Stimulated activated CD8-positive, alpha-beta memory T cell treated with anti-CD3 and anti-CD28 coated beads, Interleukin-7, amount 100 ng/mL, for 24 hours (primary cell): ENCODE measurements around the gene PRKD3.

ENCODE experiments used
- DNase-seq: peaks from one replicate; pipeline ENCODE4 v3.0.0-alpha.2; 2020; ENCODE audit warnings: low read depth

The PRKD3 gene

DNA sequence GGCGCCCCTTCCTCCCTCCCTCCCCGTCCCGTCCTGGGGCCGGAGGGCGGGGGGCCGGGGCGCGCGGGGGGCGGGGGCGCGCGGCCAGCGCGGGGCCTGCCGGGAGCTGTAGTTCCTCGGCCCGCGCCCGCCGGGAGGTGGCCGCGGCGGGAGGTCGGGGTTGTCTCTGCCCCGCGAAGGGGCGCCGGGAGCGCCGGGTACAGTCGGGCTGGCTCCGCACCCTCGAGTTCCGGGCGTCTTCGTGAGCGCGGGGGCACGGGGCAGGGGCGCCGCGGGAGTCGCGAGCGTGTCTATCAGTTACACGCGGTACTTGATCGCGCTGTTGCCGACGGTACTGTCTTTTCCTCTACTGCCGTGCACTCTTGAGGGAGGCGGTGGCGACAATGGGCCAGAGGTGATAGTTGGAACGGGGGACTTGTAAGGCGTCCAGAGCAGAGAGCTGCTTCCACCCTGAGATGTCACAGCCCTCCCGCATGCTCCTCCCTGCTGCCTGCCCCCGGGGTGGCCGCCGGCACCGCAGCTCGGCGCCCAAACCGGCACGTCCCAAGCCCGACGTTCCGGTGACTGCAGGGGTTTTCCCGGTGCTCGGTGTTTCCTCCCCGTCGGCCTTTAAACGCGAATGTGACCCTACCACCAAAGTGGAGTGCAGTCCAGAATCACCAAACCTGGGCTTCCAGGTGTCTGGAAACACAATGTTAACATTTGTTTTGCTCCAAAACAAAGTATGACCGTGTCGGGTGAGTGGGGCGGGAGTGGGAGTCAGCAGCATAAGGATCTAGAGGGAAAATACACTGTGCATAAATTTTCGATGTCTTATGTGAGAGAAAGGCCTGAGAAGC, at the start of gene PRKD3:
TSS of gene PRKD3 (minus strand) at position 48 of the 839 bp plus-strand sequence. CDS start 8,309 bp downstream, outside the sequence.
- DNase-seq: no peak

DNA sequence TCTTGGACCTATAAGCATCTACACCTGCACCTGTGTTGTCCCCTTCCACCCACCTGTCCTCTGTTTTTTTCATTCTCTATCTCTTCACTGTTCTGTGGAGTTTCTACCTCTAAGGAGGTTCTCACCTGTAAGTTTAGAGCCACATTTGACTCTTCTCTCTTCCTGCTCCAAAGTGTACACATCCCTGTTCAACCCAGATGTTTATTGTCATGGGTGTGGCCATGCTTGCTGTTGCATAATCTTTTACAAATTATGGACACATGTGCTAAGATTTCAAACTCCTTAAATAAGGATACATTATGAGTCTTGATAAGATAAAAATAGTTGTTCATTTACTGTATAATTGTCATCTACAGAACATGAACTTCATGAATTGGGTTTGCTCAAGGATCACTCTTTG, 47.4 kb upstream of the PRKD3 start:
- DNase-seq: no peak

DNA sequence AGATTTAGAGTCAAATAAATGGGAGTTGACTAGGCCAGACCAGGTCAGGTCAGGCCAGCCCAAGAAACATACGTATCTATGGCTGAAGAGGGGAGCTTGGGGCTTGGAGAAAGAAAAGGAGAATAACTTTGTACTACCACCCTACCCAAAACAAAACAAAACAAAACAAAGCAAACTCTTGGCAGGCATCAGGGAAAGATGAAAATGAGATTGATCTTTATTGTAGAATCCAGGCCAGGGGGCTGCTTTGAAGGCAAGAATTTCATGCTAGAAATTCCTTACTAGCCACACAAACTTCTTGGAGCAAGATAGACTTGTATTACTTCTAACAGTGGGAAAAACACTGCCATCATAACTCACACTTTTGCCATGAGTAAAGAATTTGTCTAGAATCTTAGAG, 46.0 kb upstream of the PRKD3 start:
- no peak for DNase-seq

DNA sequence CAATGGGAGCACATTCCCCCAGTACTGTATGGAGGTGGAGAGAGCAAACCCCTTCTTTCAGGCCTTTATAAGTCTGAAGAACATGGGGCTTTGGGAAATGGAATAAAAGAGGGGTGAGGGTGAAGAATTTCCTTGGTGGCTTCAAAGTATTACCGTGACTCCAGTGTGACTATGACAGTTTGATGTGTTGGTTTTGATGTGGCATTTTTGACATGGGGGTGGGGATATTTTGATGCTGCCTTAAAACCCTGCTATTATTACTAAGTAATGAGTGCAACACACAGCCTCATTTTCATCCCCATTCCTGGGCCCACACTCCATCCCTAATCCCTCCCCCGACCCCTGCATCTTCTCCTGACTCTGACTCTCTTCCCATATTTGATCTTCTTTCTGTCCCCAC, 43.4 kb upstream of the PRKD3 start:
- DNase-seq: no peak

DNA sequence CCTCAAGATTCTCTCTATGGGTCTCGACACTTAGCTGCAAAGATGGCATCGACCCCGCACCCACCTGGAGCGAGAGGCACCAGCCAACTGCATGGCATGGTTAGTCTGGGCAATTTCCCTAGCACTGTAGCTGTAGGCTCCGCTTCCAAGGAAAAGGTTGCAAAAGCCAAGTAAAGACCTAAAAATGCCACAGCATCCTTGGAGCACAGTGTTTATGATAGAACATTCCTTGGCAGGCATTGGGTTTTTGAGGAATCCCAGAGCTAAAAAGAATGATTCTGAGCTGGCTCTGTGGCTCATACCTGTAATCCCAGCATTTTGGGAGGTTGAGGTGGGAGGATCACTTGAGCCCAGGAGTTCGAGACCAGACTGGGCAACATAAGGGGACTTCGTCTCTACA, 42.7 kb upstream of the PRKD3 start:
- DNase-seq: no peak

DNA sequence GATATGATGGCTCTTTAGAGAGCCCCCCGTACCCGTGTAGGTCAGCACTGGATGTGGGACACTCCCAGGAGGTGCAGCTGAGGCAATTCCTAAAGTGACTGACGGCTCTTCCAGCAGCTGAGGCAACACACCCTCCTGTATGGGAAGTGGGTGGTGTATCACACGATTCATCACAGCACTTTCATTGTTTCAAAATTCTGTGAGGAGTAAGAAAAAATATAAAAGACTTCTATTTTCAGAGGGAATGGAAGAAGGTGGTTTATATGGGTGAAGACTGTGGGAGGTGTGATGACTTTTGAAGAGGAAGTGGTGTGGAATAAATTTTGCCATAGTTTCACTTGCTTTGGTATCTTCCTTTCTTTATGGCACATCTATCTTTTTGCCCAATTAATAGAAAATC, 42.1 kb upstream of the PRKD3 start:
- DNase-seq: no peak

DNA sequence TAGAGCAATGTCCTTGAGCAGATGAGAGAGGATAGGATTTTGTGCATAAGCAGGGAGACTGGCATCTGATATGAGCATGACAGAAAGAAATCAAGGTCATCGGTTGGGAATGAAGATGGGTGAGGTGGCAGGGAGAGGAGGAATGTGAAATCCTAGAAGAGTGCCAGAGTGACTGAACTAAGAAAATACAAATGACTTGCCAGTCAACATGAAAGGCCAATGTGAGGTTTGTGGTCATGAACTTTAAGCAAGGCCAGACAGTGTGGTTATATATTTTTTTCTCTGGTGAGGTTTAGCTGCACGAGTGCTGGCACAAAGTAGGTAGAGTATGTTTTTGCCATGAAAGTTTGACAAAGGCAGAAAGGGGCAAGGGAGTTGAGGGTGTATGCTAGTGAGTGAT, 41.0 kb upstream of the PRKD3 start:
- DNase-seq: no peak

DNA sequence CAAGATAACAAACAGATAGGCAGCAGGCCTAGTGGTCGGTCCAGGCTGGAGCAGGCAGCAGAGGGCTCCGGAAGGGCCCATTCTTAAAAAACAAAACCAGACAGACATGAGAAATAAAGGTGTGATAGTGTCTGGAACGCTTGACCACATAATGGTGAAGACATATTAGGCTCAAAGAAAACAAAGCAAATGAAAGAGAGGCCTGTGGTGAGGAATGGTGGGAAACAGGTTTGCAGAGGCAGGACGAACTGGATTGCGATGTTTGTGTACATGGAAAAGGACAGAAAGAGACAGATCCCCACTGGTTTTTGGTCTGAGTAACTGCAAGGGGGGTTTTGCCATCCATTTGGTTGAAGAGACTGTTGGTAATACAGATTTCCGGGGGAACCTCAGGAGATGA, 39.7 kb upstream of the PRKD3 start:
- no peak for DNase-seq

DNA sequence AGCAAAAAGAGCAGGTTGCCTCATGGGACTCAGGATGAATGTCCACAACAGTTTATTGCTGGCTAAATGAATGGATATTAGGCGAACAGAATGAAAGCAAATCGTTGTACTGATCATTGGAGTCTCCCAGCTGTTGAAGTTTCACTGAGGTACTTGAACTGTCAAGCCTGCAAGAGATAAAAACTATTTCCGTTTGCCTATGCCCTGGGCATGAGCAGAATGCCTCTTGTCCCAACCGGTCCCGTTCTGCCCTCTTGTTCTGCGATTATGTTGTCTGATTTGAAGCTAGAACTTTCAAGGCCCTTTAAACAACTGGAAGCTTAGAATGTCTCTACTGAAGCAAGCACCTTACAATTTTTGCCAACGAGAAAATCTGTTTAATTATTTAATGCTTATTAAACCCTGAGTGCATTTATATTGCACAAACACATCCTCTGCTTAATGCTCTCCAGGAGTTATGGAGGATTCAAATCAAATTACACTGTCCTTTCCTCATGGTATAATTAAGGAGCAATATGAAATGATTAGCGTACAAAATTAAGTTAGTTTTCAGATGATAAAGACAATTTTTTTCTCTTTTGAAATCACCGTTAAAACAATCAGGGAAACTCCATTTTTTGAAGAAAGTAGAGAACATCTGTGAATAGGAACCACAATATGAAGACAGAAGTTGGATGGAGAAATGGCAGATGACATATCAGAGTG, 37.5 kb upstream of the PRKD3 start:
- no peak for DNase-seq

DNA sequence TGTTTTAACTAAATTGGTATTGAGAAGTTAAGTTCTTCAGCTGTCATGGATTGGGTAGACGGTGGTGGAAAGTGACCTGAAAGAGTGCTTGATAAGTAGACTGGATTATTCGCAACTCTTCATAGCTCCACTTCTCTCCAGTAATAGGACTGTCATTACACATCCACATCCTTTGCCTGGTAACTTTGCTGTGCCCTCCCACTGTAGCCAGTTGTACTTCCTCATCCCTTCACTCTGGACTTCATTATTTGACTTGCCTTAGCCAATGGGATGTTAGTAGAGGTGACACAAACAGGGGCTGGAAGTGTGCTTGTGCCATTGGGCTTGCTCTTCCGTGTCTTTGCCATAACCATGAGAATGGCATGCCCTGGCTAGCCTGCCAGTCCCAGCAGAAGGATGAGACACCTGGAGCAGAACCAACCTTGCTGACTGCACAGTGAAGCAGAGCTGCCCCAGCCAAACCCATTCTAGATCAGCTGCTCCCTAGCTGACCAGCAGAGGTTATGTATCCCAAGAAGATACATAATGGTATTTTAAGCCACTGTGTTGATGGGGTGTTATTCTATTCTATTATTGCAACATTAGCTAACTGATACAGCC, 36.7 kb upstream of the PRKD3 start:
- DNase-seq: no peak

DNA sequence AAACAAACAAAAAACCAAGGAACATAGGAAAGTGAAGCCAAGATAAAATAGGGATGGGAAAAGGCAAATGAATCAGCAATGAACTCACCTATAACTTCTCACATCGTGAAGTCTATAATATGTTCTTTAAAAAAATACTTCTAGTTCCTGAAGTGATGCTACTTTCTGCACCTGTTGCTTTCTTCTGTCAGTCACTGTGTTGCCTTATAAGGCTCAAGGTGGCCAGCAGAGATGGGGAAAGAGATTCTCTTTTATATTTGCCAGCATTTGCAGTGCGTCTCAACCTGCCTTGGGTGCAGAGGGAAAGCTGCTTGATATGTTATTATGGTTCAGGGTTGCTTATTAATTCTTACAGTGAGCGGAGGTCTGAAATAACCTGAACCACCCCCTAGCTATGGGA, 33.8 kb upstream of the PRKD3 start:
- no peak for DNase-seq

DNA sequence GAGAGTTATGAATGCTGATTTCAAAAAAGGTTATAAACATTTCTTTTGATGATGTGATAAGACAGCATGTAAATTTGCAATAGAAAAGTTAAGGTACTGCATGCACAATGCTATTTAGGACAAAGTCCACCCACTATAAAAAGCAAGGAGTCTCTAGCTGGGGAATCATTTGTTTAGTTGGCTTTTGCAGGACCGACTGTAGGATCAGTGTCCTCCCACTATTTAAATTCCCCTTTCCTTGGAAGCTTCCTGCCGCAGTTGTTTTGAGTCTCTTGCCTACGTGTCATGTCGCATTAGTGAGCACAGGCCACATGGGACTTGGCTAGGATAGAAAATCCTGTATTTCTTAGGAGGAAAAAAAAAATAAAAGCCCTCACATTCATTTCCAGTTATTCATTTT, 32.9 kb upstream of the PRKD3 start:
- DNase-seq: no peak

DNA sequence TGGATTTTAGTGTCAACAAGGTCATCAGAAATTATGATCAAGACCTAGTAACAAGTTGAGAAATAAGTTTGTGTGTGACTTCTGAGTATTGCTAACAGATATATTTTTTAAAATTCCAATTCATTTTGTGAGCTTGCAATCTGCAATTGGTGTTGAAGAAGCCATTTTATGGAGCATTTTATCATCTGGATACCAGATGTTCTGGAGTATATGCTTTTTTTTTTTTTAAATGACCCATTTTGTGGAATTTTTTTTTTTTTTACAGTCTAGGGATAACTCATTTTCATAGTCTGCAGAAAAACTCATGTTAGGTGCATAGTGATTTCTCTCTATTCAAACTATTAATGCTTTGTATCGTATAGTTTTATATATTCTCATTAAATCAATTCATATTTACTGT, 32.4 kb upstream of the PRKD3 start:
- DNase-seq: no peak

DNA sequence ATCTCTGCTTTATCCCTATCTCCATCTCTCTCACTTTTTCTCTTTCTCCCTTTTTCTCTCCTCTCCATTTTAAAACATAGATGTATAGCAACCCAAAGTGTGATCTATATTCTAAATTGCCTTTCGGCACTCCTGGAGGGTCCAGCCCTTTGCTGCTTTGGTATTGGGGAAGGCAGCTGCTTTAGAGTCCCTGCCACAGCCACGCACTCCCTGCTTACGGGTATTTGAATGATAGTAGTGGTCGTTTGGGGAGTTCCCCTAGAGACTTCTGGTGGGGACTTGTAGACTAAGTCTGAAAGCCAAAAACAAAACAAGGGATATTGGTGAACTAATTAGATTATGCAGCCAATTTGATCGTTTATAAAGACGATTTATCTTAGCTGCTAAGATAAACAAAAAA, 31.7 kb upstream of the PRKD3 start:
- DNase-seq: no peak

DNA sequence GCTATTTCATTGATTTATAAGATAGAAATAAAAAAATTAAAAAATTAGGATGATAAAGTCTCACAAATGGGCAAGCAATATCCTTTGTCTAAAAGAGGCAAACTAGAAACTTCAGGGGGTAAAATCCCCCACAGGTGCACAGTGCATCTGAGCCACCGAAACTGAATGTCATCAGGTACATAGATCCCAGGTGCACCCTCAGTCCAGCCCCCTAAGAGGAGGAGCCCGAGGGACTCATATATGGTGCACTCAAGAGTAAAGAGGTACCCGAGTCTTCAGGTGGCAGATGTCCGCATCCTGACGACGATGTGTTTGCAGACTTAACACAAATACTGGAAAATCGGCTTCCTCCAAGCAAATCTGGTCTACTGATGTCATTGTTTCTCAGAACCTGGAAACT, 31.1 kb upstream of the PRKD3 start:
- DNase-seq: no peak

DNA sequence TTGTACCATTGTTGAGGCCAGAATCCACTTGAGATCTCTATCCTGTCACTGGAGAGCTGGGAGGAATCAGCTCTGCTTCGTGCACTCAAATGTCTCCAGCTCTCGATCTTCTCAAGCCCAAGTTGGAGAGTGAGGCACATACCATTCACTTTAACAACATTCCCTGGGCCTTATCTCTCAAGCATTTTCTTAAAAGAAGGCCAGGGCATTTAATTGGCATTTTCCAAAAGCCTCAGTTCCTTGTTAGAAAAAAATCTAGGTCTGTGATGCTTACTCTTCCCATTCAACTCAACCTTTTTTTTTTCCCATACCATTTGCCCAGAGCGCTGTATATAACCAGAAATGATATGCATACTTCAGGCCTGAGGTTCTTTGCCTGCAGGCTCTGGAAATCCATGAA, 29.9 kb upstream of the PRKD3 start:
- DNase-seq: no peak

DNA sequence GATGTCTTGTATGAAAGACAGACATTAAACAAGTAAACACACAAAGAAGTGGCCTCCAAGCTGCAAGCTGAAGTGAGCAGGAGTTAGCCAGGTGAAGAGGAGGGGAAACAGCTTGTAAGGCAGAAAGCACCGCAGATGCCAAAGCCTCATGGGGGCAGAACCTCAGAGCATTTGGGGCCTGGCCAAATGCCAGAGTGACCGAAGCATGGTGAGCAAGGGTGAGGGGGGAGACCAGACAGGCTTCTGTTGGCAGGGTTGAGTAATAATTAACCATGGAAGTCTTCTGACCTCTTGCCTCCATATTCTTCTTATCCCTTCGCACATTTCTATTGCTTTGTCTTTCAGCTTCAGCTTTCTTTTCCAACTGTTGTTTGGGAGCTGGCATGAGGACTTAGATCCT, 25.4 kb upstream of the PRKD3 start:
- DNase-seq: no peak

DNA sequence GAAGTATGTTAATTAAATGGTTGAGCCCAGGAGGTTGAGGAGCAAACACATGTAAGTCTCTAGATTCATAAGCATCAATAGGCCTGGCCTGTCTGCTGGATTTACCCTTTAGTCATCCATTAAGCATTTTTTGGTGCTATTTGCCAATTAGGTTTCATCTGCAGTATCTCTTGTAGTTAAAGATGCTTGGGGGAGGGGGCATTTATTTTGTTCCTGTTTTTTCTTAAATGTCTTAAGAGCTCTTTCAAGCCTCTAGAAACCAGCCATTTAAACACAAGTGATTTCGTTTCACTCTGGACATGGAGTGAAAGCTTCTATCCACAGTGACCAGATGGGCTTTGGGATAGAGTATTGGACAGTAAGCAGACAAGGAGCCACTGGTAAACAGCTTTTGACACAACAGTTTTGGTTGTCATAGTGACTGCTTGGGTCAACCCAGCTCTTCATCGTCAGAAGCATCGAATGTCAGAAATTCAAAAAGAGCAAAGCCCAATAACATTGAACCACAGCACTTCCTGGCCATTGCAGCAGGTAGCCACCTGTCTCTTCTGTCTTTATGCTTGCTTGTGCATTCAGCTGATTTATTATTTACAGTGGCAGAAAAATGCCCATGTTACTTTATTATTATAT, 24.7 kb upstream of the PRKD3 start:
- DNase-seq: no peak

DNA sequence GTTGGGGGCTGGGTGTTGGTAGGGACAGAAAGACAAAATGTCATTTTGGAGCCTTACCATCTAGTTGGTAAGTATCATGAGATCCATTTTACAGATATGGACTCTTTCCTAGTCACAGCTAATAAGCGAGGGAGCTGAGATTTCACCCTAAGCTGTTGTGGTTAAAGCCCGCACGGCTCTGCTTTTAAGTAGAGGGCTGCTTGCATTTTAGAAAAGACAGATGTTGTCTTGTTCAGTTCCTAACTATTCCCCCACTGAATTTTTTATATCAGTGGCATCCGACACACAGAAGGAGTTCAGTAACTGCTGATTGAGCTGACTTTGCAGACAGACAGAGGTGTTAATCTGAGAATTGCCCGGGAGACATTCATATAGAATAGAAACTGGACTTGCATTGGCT, 23.5 kb upstream of the PRKD3 start:
- no peak for DNase-seq

DNA sequence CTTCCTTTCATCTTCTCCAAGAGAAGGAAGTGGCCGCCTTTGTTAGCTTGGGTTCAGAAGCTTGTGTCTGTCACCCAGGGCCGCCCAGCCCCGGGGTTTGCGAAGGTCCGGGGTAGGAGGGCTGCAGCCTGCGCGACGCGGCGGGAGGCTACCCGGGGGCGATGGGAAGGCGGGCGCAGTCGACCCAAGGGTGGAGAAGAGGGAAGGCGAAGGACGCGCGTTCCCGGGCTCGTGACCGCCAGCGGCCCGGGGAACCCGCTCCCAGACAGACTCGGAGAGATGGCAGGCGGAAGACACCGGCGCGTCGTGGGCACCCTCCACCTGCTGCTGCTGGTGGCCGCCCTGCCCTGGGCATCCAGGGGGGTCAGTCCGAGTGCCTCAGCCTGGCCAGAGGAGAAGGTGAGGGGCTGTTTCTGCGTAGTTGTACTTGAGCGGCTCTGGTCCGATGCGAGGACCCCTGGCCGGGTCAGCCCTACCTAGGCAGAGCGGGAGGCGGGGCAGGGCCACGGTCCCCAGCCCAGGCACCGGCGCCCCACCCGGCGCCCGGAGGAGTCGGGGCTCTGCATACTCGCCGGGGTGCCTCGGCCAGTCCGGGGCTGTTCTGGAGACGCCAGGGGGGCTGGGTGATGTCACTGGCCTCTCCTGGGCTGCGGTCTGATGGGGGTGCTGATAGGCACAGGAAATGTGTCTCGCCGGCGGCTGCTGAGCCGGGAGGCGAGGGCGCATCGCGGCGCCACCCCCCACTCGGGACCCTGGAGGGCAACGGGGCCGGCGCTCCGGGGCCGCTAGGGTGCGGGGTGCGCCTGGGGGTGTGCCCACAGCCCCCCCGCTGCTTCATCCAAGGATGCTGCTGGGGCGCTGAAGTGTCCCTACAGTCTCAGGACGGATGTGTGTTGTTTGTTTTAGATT, 20.1 kb upstream of the PRKD3 start, which contains the start of gene QPCT:
TSS of gene QPCT (plus strand) at position 178 of the 909 bp plus-strand sequence. CDS start at position 280, 102 bp downstream.
- DNase-seq: no peak
